ENCODE data around the gene C17orf78. TPM values are rescaled to one million over a fixed set of nuclear protein-coding genes. Genes with fewer than 3 reads are reported as not detected.

The C17orf78 gene
- total RNA-seq (not detected), polyA plus RNA-seq (not detected)
- long read RNA-seq, donor 1 = 0 reads
- long read RNA-seq, donor 2 = 0 reads
- long read RNA-seq, donor 3, partial matches to known transcripts = 0 of 1 reads
- long read RNA-seq, donor 3, other reads (novel, unspliced or antisense) = 1 of 1 reads

GRCh38 chr17:37375706-37376105, at the start of gene C17orf78:
Gene C17orf78, plus strand, starts transcription at chr17:37375985. Its CDS starts 108 bp downstream, at chr17:37376093.
- no peaks in the 10 kb centered on the region for H3K36me3 ChIP-seq
- TF ChIP-seq EP300 (IDR thresholded peaks at IDR 0.05) (no peak), POLR2A (IDR thresholded peaks at IDR 0.05) (no peak)
- TF ChIP-seq, protein P1, sequence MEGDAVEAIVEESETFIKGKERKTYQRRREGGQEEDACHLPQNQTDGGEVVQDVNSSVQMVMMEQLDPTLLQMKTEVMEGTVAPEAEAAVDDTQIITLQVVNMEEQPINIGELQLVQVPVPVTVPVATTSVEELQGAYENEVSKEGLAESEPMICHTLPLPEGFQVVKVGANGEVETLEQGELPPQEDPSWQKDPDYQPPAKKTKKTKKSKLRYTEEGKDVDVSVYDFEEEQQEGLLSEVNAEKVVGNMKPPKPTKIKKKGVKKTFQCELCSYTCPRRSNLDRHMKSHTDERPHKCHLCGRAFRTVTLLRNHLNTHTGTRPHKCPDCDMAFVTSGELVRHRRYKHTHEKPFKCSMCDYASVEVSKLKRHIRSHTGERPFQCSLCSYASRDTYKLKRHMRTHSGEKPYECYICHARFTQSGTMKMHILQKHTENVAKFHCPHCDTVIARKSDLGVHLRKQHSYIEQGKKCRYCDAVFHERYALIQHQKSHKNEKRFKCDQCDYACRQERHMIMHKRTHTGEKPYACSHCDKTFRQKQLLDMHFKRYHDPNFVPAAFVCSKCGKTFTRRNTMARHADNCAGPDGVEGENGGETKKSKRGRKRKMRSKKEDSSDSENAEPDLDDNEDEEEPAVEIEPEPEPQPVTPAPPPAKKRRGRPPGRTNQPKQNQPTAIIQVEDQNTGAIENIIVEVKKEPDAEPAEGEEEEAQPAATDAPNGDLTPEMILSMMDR (IDR thresholded peaks at IDR 0.05) = no peak
- intact Hi-C loops (cut with DNase I) = loop anchor here in 2 of 4 donors (10.0 kb wide), 2 partner anchors 69 to 761 kb away; no protein-coding TSS in a partner anchor
- H3K4me1 ChIP-seq (ENCODE audit: insufficient read depth) = no peaks in the 10 kb centered on the region
- no peak within 1 kb of the TSS for H3K27ac ChIP-seq
- WGBS, 3 donors = 87 to 90% (median 90%) methylated on average over 7 of the region's 7 CpGs
- no peak for DNase-seq
- H3K9me3 ChIP-seq = no peaks in the 10 kb centered on the region
- H3K4me3 ChIP-seq = no peak within 1 kb of the TSS
- no peaks in the 10 kb centered on the region for H3K27me3 ChIP-seq

DNA sequence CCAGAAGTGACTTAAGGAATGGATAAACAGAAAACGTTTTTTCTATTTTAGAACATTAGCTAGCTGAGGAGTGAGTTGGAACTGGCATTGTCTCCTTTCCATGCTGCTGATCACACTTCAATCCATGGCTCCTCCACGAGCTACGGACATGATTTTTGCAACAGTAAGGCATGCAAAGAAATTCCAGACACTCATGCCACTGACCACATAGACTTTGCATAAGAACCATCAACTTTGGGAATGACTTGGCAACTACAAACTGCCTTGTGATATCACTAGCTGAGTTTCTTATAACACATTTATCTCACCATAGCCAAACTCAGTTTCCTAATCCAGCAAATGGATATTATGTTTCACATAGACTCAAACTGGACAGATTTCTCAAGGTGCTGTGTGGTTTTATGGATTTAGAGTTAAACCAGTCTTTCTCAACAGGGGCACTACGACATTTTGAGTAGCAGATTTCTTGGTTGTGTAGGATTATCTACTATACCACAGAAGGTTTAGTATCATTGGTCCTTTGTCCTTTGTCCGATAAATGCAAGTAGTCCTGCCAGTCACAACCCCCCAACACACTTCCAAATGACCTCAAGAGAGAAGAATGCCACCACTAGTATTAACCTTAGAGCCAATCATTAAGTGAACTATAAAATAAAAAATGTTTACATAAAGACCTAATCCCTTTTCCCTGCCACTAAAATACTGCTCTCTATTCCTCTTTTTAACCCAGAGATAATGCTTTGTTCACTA, 48.3 kb upstream of the C17orf78 start:
- WGBS, 3 donors = 78 to 81% (median 80%) methylated on average over 5 of the region's 5 CpGs
- Histone ChIP-seq H3K36me3 (no peaks in the 10 kb centered on the region), H3K4me1 (ENCODE audit: insufficient read depth) (no peaks in the 10 kb centered on the region), H3K4me3 (no peak overlapping the region), H3K27ac (no peak overlapping the region), H3K27me3 (no peaks in the 10 kb centered on the region), H3K9me3 (no peaks in the 10 kb centered on the region)
- TF ChIP-seq POLR2A (IDR thresholded peaks at IDR 0.05) = no peak
- TF ChIP-seq, protein P1 (IDR thresholded peaks at IDR 0.05) = no peak
- TF ChIP-seq EP300 (IDR thresholded peaks at IDR 0.05) = no peak
- no peak for DNase-seq
- intact Hi-C loops (cut with DNase I) = no loop called here

DNA sequence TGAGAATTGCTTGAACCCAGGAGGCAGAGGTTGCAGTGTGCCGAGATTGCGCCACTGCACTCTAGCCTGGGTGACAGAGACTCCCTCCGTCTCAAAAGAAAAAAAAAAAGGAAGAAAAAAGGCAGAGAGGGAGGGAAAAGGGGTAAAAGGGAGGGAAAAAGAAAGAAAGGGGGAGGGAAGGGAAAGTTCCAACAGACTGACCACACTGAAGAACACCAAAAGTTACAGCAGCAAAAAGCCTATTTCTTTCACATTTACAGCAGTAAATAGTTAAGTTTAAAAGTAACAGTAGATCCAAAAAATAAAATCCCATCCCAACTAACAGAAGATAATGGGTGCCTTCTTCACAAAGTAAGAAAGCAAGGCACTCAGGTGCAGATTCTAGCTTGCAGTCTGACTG, 36.9 kb upstream of the C17orf78 start:
- Histone ChIP-seq H3K9me3 (no peaks in the 10 kb centered on the region), H3K27me3 (no peaks in the 10 kb centered on the region), H3K27ac (no peak overlapping the region), H3K4me3 (no peak overlapping the region), H3K36me3 (no peaks in the 10 kb centered on the region), H3K4me1 (ENCODE audit: insufficient read depth) (no peaks in the 10 kb centered on the region)
- no peak for DNase-seq
- intact Hi-C loops (cut with DNase I) = no loop called here
- WGBS, 3 donors = 92 to 96% (median 94%) methylated on average over 3 of the region's 3 CpGs
- TF ChIP-seq EP300 (IDR thresholded peaks at IDR 0.05) (no peak), POLR2A (IDR thresholded peaks at IDR 0.05) (no peak)
- TF ChIP-seq, protein P1 (IDR thresholded peaks at IDR 0.05) = no peak

DNA sequence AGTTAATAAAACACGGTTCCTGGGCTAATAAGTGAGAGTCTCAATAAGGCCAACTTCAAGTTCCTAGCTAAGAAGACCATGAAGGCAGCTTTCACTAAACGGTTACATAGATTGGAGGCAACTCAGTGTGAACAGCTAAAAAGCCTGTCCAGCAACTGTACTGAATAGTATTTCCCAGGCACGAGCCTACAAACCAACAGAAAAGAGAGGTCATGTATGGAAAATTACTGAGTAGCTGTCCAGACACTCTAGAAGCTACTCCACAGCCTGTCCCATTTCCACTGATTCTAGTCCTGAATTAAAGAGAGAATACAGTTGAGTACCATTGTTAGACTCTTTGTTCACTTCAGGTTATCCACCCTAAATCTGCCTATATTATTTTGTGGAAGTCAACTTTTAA, 36.5 kb upstream of the C17orf78 start:
- Histone ChIP-seq H3K27me3 (no peaks in the 10 kb centered on the region), H3K9me3 (no peaks in the 10 kb centered on the region), H3K36me3 (no peaks in the 10 kb centered on the region), H3K4me1 (ENCODE audit: insufficient read depth) (no peaks in the 10 kb centered on the region), H3K27ac (no peak overlapping the region), H3K4me3 (no peak overlapping the region)
- DNase-seq = no peak
- intact Hi-C loops (cut with DNase I) = no loop called here
- 63 to 70% (median 65%) methylated on average over 3 of the region's 3 CpGs for WGBS, 3 donors
- TF ChIP-seq, protein P1 (IDR thresholded peaks at IDR 0.05) = no peak
- TF ChIP-seq EP300 (IDR thresholded peaks at IDR 0.05) (no peak), POLR2A (IDR thresholded peaks at IDR 0.05) (no peak)

Measured in ovary (tissue), 10 donors.